Endothelial cell of umbilical vein (primary cell): ENCODE measurements around the gene PPFIBP2. TPM values are rescaled to one million over a fixed set of nuclear protein-coding genes. Genes with fewer than 3 reads are reported as not detected.

ENCODE experiments used
- BruUV-seq: library from RNA; stranded (reverse); fragments of 400-500 nt; replicated peaks from 2 replicates; lab custom pipeline; 2021; lab: Mats Ljungman, UMichigan
- CTCF ChIA-PET: fragments of 300-600, 350-600 bp; sonication (Branson Sonifier 250); formaldehyde crosslinking; loops from one replicate; lab custom pipeline; 2021; ENCODE audit warnings: antibody characterized with exemption, inconsistent platforms; lab: Charles Lee
- POLR2A ChIA-PET: fragments of 300-600, 350-600 bp; sonication (Branson Sonifier 250); formaldehyde crosslinking; loops from one replicate; lab custom pipeline; 2021; ENCODE audit warnings: antibody characterized with exemption, inconsistent platforms; lab: Charles Lee
- DNase-seq: peaks from one replicate; pipeline ENCODE4 v3.0.0-alpha.2; 2011; ENCODE audit warnings: low read depth, low spot score
- FAIRE-seq: peaks from 2 replicates; lab custom pipeline; 2011; peaks lifted over from hg19 to GRCh38; lab: Jason Lieb, UNC
- H2AFZ ChIP-seq: 2 replicates; pipeline ENCODE4 v1.6.0; 2012; ENCODE audit warnings: low read depth, low read length, control low read depth, inconsistent platforms
- H3K27ac ChIP-seq: 2 replicates; pipeline ENCODE4 v1.5.1; 2011; ENCODE audit warnings: low read depth, mild to moderate bottlenecking, control low read depth, low read length, moderate library complexity; ENCODE audit not compliant: insufficient read depth
- H3K27me3 ChIP-seq, 2 experiments: 2 replicates each; pipeline versions ENCODE4 v1.6.0 to v1.6.1; 2011; ENCODE audit warnings: low read length in 2 of 2, mixed read lengths in 1 of 2; ENCODE audit not compliant: control insufficient read depth in 2 of 2, insufficient read depth in 2 of 2
- H3K36me3 ChIP-seq, 2 experiments: 2 replicates in 1 of 2; 3 replicates in 1 of 2; pipeline ENCODE4 v1.5.1; 2011; ENCODE audit warnings: low read length in 2 of 2, mild to moderate bottlenecking in 1 of 2, moderate library complexity in 1 of 2; ENCODE audit not compliant: control insufficient read depth in 2 of 2, insufficient read depth in 2 of 2; ENCODE audit errors: extremely low read depth in 1 of 2
- H3K4me1 ChIP-seq: 3 replicates; pipeline ENCODE4 v1.5.1; 2011; ENCODE audit warnings: mild to moderate bottlenecking, low read length; ENCODE audit not compliant: control insufficient read depth, insufficient read depth; ENCODE audit errors: extremely low read depth
- H3K4me2 ChIP-seq: 2 replicates; pipeline ENCODE4 v1.6.1; 2011; ENCODE audit warnings: low read length, control low read depth, mixed read lengths; ENCODE audit not compliant: insufficient read depth
- H3K4me3 ChIP-seq, 3 experiments: fragments of 200-600 bp in 1 of 3; sonication (generic), shearing (Covaris generic) in 1 of 3; replicated peaks in 1 of 3; 2 replicates each; pipeline ENCODE4 v1.5.1; 2011 to 2016; ENCODE audit warnings: control low read depth in 3 of 3, low read length in 3 of 3, mild to moderate bottlenecking in 2 of 3, inconsistent platforms in 1 of 3, low read depth in 1 of 3, moderate library complexity in 1 of 3; ENCODE audit not compliant: insufficient read depth in 1 of 3
- H3K79me2 ChIP-seq: 2 replicates; pipeline ENCODE4 v1.6.0; 2012; ENCODE audit warnings: low read length, inconsistent platforms; ENCODE audit not compliant: control insufficient read depth, insufficient read depth
- H3K9ac ChIP-seq: replicated peaks from 2 replicates; pipeline ENCODE3; 2011; ENCODE audit warnings: low read length, control low read depth; ENCODE audit not compliant: insufficient read depth; ENCODE audit errors: extremely low read depth
- H3K9me1 ChIP-seq: replicated peaks from 3 replicates; pipeline ENCODE4 v1.6.0; 2011; ENCODE audit warnings: mild to moderate bottlenecking, low read length; ENCODE audit not compliant: control insufficient read depth, insufficient read depth; ENCODE audit errors: extremely low read depth
- H3K9me3 ChIP-seq: replicated peaks from 2 replicates; pipeline ENCODE4 v1.5.1; 2012; ENCODE audit warnings: low read length, inconsistent platforms; ENCODE audit not compliant: control insufficient read depth, insufficient read depth
- H4K20me1 ChIP-seq: replicated peaks from 2 replicates; pipeline ENCODE3; 2011; ENCODE audit warnings: mild to moderate bottlenecking, low read length; ENCODE audit not compliant: control insufficient read depth, insufficient read depth; ENCODE audit errors: extremely low read depth
- EZH2 ChIP-seq: IDR thresholded peaks from 2 replicates; pipeline ENCODE4 v1.6.1; 2012; ENCODE audit warnings: borderline replicate concordance, low read depth, mild to moderate bottlenecking, moderate library complexity, low read length, inconsistent platforms; ENCODE audit not compliant: severe bottlenecking
- FOS ChIP-seq: IDR thresholded peaks from 2 replicates; pipeline ENCODE4 v1.6.1; 2011; ENCODE audit warnings: mild to moderate bottlenecking, low read length, moderate library complexity, borderline replicate concordance; ENCODE audit not compliant: insufficient read depth
- GATA2 ChIP-seq: IDR thresholded peaks from 2 replicates; pipeline ENCODE4 v1.7.0; 2011; ENCODE audit warnings: low read depth, mild to moderate bottlenecking, moderate library complexity, mixed read lengths, low read length; ENCODE audit not compliant: insufficient read length, insufficient read depth
- JUN ChIP-seq: IDR thresholded peaks from 2 replicates; pipeline ENCODE4 v1.6.1; 2011; ENCODE audit warnings: borderline replicate concordance, low read depth; ENCODE audit not compliant: insufficient read length, insufficient read depth
- MAX ChIP-seq: IDR thresholded peaks from 2 replicates; pipeline ENCODE4 v1.6.1; 2011; ENCODE audit not compliant: insufficient read depth, insufficient read length
- MYC ChIP-seq: IDR thresholded peaks from one replicate; pipeline ENCODE4 v1.6.1; 2011; ENCODE audit warnings: mild to moderate bottlenecking, low read depth, low read length
- POLR2A ChIP-seq: IDR thresholded peaks from 2 replicates; pipeline ENCODE4 v1.6.1; 2012; ENCODE audit warnings: low read depth, mild to moderate bottlenecking, control low read depth, low read length
- POLR2AphosphoS5 ChIP-seq: IDR thresholded peaks from 2 replicates; pipeline ENCODE4 v1.6.1; 2012; ENCODE audit warnings: low read depth, mild to moderate bottlenecking, control low read depth, low read length, moderate library complexity; ENCODE audit not compliant: insufficient read depth
- dilution Hi-C: fragments of 300-500 bp; cut with MboI; formaldehyde crosslinking; loops from one replicate; pipeline ENCODE4 v1.15.0; 2019; ENCODE audit warnings: low sequenced_read_pairs; ENCODE audit not compliant: extremely low pct_ligation_motif_present
- intact Hi-C: fragments of 100-400 bp; cut with micrococcal nuclease; formaldehyde crosslinking; loops from one replicate; pipeline ENCODE4 v1.10.0; 2022
- polyA plus RNA-seq, 4 experiments: library from polyadenylated mRNA; depleted of rRNA in 3 of 4; stranded (reverse) in 3 of 4; unstranded in 1 of 4; fragments of >200 nt; gene quantifications; 2 replicates each; pipeline versions ENCODE4 v1.2.1 to v1.2.3, GENCODE V29; 2011 to 2012; ENCODE audit warnings: missing spikeins in 1 of 4
- total RNA-seq: library from RNA; stranded (reverse); gene quantifications from 2 replicates; pipeline ENCODE4 v1.2.3, GENCODE V29; 2021
- TF ChIP-seq, protein P1 (sequence below), 2 donors: IDR thresholded peaks; 1 replicate in 1 of 2; 2 replicates in 1 of 2; pipeline ENCODE4 v1.5.1; 2011; ENCODE audit warnings: low read length in 2 of 2, mild to moderate bottlenecking in 2 of 2, moderate library complexity in 2 of 2, control low read depth in 1 of 2, inconsistent platforms in 1 of 2, low read depth in 1 of 2; ENCODE audit not compliant: insufficient read depth in 1 of 2; ENCODE audit errors: extremely low read depth in 1 of 2

PPFIBP2 gene
- total and polyA plus RNA-seq, 2 donors (not counting 3 experiments of a cell fraction or from before 2014, with no cell fraction given): 1.3 to 4.0 TPM

- Histone ChIP-seq H2AFZ (no peak overlapping the region), H3K9me1 (no peaks in the 10 kb centered on the region), H3K27me3 (peaks cover 0 to 3% of the 10 kb centered on the region in 2 experiments), H3K27ac (no peak overlapping the region), H3K36me3 (no peaks in the 10 kb centered on the region), H3K4me1 (no peaks in the 10 kb centered on the region), H3K4me3 (no peak overlapping the region), H3K9me3 (no peaks in the 10 kb centered on the region), H3K9ac (no peak overlapping the region), H4K20me1 (no peaks in the 10 kb centered on the region), H3K4me2 (no peak overlapping the region), H3K79me2 (no peaks in the 10 kb centered on the region)
- no TSS peak for BruUV-seq
- POLR2A ChIA-PET: no interaction called here
- TF ChIP-seq MAX (no peak), GATA2 (no peak), EZH2 (no peak), FOS (no peak), POLR2AphosphoS5 (no peak), JUN (no peak), POLR2A (no peak), MYC (no peak)
- TF ChIP-seq, protein P1, sequence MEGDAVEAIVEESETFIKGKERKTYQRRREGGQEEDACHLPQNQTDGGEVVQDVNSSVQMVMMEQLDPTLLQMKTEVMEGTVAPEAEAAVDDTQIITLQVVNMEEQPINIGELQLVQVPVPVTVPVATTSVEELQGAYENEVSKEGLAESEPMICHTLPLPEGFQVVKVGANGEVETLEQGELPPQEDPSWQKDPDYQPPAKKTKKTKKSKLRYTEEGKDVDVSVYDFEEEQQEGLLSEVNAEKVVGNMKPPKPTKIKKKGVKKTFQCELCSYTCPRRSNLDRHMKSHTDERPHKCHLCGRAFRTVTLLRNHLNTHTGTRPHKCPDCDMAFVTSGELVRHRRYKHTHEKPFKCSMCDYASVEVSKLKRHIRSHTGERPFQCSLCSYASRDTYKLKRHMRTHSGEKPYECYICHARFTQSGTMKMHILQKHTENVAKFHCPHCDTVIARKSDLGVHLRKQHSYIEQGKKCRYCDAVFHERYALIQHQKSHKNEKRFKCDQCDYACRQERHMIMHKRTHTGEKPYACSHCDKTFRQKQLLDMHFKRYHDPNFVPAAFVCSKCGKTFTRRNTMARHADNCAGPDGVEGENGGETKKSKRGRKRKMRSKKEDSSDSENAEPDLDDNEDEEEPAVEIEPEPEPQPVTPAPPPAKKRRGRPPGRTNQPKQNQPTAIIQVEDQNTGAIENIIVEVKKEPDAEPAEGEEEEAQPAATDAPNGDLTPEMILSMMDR (IDR thresholded peaks at IDR 0.05; ENCODE audit: extremely low read depth in 1 of 2, insufficient read depth in 1 of 2, low read depth in 1 of 2, low read length in 2 of 2): no peak
- CTCF ChIA-PET: interaction anchor here (1.2 to 1.3 kb wide), 2 partner anchors 9 to 162 kb away, joined by 3 to 7 read pairs; no protein-coding TSS in a partner anchor
- no peak for DNase-seq
- intact Hi-C loops: no loop called here
- dilution Hi-C loops: no loop called here
- no peak for FAIRE-seq
Observed at GRCh38 chr11:7530013-7530640, 16.3 kb downstream of the PPFIBP2 start.
